Stimulated activated CD8-positive, alpha-beta memory T cell treated with anti-CD3 and anti-CD28 coated beads, Interleukin-15, amount 100 ng/mL, for 48 hours (primary cell): ENCODE results near the gene ALCAM.
A peak's percentile ranks its signal among the peaks of the same experiment; 100 is the strongest.

Experiments used
- DNase-seq, 2 donors: peaks; one replicate each; pipeline ENCODE4 v3.0.0-alpha.2; 2020; ENCODE audit warnings: low read depth in 2 of 2

ALCAM gene

DNA sequence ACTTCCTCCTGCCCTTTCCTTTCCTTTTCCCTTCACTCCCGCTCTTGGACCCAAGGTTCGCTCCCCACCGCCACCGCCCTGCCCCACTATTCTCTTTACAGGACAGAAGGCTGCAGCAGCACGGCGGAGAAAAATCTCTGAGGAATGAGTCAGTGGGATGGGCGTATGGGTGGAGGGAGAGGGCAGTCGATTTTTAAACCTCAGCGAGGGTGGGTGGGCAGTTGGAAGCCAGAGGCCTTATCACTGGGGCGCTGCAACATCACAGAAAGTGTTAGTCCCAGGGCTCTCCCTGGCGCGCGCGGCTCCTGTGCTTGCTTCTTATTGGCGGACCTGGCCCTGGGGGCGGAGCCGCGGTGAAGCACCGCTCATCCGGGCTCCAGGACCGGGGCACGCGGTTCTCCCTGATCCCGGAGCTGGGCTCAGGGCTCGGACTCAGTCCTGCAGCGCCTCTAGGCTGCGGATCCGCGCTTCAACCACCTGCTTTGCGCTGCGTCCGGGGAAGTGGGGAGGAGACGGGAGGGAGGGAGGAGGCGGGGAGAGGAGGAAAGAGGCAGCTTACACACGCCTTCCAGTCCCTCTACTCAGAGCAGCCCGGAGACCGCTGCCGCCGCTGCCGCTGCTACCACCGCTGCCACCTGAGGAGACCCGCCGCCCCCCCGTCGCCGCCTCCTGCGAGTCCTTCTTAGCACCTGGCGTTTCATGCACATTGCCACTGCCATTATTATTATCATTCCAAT lies at the start of gene ALCAM:
Gene ALCAM (plus strand): TSS at position 584 of the 737 bp plus-strand sequence.
- peak; percentile 75 to 84 for DNase-seq

DNA sequence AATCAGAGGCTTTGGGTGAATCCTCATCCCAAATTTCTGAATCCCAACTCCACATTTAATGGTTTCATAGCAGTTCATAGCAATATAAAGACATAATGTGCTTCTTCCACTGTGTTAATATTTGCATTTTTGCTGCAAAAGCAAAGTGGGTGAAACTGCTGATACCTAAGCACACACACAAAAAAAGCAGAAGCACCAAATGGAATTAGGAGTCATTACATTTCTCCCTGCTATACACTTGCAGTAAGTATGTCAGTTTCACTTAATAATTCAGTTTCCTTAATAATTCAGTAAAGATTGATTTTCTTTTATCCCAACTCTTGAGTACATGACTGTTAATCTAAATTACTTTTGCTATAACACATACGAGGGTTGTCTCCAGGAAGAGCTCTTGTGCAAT lies 48.9 kb upstream of the ALCAM start:
- no peak for DNase-seq

DNA sequence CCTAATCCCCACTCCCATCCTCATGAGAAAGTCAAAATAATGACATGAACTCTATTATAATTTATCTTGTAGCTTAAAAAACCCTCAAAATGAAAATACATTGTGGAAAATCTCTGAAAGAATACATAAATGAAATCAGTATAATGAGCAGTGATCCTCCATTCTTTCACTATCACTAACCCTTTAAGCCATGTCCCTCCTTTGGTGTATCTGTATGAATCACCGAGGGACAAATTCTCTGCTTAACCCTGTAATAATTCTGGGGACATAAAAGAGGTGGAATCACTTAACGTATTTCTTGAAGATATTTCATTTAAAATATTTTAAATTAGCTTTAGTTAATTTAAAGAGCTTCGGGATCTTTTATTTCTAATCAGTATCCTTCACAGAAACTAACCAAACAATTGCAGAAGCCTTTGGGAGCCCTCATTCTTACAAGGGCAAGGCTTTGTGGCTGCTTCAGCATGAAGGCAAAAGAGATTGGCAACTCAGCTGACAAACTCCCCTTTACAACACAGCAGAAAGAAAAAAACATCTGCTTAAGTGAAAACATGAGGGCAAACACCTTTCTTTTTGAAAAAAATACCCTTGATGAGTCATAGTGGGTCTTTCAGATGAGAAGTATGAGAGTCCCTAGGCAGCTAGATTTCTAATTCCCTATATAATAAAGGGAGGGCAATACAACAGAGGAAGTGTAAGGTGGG lies 44.0 kb upstream of the ALCAM start:
- DNase-seq = no peak

DNA sequence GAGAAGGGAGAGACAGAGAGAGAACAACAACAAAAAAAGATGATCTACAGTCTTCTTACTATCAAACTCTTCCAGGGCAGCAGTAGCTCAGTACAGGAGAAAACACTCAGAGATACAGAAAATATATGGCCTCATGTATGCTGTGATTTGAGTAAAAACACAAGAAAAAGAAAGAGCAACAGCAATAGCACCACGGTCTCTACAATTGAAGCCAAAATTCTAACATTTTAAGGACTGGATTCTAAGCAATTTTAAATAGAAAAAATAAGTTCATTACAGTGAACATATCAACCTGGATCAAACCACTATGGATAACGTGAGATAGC lies 43.5 kb upstream of the ALCAM start:
- no peak for DNase-seq

DNA sequence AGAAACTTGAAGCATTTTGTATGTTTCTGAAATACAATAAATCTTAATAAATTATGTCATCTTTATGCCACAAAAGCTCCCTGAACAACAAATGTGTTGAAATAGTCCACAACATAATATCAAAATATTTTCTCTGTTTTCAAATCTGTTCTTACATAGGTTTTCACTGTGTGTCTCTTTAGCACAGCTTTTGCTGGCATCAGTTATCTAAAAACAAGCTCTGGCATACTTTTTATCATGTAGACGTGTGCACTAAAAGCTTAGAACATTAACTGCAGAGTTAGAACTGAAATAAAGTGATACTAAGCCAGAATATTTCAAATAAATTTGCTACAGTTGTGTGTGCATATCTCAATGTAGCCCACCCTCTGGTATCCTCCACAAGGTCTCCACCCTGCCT lies 41.8 kb upstream of the ALCAM start:
- no peak for DNase-seq

DNA sequence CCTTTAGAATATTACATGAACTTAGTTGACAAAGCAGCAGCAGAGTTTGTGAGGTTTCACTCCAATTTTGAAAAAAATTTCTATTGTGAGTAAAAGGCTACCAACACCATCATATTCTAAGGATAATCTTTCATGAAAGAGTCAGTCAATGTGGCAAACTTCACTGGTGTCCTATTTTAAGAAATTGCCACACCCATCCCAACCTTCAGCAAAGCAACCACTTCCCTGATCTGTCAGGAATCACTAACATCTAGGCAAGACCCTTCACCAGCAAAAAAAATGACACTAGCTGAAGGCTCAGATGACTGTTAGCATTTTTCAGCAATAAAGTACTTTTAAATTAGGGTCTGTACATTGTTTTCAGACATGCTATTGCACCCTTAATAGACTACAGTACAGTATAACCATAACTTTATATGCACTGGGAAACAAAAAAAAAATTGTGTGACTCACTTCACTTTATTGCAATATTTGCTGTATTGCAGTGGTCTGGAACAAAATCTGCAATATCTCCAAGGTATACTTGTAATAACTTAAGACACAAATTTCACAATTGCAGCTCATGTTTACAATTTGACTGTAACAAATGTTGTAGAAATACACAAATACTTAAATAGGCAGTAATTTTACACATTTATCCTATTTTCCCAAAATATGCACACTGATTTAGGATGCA lies 38.9 kb upstream of the ALCAM start:
- no peak for DNase-seq

DNA sequence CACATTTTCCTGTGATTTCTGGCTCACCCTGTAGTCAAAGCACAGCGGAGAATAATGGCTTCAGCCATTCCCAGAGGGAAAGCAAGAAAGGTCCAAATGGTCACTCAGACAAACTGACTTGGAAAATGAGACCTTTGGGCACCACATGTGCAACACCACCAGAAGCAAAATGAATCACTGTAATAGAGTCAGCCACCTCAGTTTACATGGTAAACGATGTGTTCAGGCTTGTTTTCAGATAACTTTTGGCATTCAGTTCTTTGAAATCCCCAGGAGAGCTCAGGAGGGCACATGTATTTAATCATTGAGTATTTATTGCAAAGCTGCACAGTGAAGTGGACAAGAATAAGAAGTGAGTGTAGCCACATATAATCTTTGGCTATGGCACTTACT lies 38.4 kb upstream of the ALCAM start:
- no peak for DNase-seq

DNA sequence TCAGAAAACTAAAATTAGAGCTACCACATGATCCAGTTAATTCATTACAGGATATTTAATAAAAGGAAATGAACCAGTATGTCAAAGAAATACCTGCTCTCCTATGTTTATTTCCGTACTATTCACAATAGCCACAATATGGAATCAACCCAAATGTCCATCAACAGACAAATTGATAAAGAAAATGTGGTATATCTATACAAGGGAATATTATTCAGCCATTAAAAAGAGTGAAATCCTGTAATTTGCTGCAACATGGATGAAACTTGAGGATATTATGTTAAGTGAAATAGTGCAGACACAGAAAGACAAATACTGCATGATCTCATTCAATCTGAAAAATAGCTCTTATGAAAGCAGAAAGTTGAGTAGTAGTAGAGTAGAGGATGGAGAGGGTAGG lies 33.7 kb upstream of the ALCAM start:
- DNase-seq = no peak

DNA sequence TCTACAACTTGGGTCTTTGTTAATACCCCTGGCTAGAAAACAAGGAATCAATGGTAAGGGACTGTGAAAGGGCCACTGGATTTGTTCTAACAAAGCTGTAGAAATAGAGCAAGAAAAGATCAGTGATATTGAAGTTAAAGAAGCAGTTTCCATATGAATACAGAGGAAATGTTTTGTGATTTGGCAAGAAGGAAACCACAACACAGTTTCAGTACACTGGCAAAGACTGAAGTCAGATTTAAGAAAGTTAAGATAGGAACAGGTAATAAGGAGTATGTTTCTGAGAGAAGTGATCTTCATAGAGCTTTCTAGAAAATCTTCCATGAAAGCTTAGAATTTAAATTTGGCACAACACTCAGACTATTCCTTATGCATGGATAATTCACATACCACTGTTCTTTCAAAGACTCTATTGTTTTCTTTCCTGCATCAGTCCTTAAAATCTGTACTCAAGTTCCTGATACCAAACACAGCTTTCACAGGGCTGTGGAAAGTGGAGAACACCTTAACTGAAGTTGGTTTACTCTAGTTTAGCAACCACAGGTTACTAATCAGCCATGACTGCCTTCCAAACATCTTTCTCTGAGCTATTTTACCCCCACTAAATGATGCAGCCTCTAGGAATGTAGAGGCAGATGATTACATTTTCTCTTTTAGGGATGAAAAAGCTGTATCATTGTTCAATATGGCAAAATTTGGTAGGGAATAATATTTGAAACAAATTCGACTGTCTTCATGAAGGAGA lies 32.4 kb upstream of the ALCAM start:
- DNase-seq = no peak

DNA sequence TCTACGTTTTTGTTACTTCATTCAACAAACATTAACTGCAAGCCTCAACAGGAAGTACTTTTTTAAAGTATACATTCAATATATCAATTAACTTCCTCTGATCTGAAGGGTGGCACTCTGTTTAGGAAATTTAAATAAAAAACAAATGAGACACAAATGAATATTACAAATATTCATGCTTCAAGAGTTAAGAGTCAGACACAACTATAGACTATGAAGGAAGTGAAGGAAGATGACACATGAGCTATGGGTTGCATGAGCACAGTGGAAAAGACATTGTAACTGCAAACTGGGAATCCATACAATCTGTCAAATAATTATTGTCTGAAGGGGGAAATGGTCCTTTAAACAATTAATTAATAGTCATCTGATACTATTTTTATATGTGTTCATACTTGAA lies 26.8 kb upstream of the ALCAM start:
- DNase-seq = no peak

DNA sequence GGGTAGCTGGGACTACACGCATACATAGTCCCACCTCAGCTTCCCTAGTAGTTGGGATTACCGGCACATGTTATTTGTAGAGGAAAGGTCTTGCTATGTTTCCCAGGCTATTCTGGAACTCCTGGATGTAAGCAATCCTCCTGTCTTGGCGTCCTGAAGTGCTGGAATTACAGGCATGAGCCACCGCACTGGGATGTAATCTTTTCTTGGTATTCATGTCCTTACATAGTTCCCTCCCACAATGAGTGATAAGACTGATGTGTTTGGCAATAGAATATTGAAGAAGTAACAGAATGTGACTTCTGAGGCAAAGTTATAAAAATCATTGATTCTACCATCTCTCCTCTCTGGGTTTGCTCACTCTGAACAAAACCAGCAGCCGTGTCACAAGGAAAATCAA lies 22.7 kb upstream of the ALCAM start:
- DNase-seq = no peak

DNA sequence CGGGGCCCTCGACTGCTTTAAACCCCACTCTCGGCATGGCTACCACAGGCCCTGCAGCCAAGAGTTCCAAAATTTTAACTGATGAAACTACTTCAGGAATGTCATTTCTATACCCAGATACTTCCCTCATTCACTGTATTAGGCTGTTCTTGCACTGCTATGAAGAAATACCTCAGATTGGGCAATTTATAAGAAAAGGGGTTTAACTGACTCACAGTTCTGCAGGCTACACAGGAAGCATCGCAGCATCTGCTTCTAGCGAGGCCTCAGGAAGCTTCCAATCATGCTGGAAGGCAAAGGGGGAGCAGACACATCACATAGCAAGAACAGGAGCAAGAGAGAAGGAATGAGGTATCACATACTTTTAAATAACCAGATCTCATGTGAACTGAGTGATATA lies 21.6 kb upstream of the ALCAM start:
- no peak for DNase-seq

DNA sequence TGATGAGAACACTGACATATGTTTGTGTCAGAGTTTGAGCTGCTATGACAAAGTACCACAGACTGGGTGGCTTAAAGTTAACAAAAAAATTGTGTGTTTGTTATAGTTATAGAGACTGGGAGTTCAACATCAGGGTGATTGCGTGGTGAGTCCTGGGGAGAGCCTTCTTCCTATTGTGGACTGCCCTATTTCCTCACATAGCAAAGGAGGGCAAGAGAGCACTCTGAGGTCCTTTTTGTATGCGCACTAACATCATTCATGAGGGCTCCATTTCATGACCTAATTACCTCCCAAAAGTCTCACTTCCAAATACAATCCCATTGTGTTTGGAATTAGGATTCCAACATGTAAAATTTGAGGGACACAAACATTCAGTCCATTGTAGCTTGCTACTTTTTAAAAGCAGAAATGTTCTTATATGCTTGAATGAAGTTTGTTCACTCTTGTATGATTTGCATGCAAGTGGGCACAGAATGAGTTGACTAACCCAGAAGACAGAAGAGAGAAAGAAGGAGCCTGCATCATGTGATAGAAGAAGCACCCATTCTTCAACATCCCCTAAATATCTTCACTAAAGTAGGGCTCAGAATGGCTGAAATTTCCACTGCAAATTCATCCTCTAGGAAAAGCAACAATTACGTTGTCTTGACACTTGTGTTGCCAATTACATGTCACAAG lies 18.9 kb upstream of the ALCAM start:
- DNase-seq = no peak

DNA sequence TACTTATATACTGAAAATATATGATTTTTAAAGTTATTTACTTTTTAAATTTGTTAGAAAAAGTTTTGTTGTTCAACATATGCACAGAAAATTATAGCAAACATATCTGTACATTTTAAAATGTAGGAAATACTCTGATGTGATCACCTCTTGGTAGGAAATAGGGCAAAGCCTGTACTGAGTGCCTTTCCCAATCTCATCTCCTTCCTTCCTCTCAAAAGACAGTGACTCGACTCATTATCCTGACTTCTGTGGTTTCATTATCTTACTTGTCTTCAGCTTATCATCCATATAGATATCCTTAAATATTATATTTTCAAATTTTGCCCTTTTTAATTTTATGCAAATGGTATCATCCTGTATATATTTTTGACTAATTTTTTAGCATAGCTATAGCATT lies 18.4 kb upstream of the ALCAM start:
- no peak for DNase-seq

DNA sequence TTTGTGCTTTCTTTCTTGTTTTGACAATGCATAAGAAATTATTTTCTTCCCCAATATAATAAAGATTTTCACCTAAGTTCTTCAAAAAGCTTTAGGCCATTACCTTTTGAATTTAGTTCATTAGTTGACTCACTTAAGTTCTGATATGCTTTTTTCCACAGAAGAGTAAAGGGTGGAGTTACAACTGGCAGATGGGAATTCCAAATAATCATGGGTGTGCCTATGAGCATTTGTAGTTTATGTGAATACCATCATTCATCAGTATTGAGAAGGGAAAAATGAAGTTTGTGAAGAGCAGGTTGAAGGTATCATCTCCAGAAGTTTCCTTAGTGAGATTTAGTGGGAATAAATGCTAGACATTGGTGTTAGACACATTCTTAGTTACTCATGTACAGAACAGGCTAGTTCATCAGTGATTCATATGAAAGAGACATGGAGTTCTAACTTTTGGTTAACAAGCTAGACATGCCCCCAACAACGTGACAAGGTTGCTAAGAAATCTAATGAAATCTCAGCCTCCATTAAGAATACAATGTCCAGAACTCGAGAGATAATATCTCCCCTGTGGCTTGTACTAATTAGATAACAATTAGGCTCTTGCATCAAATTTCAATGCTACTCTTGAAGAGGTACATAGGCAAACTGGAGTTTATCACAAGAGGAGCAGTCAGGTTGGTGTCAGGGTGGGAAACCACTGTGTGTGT lies 16.9 kb upstream of the ALCAM start:
- no peak for DNase-seq

DNA sequence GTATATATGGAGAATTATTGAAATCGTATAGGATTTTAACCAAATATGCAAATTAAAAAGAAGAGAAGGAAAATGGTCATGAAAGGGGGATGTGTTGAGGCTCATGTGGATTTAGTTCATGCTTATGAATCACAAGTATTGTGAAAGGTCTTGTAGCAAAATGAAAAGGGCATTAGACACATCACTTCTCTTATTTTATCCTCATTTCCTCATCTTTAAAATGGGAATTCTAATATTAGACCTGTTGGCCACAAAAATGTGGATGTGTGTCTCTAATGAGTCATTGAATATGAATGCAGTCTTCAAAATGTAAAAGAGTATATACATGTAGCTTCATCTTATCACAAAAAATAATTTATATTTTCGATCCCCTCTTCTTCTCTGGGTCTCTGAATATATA lies 14.9 kb upstream of the ALCAM start:
- DNase-seq = no peak

DNA sequence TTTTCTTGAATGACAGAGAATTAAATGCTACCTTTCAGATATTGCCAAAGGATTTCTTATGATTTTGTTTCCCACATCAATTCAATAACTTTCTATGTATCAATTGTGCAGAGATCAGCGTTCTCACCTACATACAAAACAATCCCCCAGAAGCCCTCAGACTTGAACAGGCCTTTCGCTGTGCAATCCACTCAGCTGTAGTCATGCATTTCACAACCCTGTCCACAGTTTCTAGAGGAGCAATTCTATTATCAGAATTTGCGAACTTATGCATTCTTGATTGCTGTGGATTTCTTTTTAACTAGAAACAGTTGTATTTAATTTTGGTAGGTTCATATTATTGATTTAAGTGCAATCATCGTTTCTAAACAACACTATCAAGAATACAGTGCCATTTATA lies 13.7 kb upstream of the ALCAM start:
- no peak for DNase-seq

DNA sequence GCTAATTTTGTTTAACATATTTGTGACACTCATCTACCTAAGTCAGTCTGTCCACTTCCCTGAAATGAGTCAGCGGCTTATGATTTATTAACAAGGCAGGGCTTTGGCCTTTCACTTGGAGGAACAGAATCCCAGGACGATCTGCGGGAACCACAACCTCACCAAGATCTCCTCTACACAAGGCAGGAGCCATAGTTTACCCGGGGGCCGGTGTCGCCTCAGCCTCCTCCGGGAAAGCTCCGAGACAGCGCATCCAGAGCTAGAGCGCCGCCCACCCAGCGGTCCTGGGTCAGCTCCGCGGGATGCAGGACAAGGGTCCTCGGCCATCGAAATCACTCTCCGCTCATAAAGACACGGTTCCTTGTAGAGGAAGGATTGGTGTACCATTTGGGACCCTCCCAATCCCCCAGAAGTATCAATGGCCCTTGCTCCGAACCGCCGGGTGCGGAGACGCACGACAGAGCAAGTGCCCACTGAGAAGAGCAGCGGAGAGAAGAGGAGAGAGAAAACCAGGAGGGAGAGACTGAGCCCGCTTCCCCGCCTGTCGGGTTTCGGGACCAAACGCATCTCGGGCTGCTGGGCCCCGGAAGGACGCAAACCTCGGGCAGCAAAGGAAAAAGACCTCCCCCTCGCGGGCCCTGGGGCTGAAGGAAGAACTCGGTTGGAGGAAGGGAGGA lies 13.1 kb upstream of the ALCAM start:
- no peak for DNase-seq

DNA sequence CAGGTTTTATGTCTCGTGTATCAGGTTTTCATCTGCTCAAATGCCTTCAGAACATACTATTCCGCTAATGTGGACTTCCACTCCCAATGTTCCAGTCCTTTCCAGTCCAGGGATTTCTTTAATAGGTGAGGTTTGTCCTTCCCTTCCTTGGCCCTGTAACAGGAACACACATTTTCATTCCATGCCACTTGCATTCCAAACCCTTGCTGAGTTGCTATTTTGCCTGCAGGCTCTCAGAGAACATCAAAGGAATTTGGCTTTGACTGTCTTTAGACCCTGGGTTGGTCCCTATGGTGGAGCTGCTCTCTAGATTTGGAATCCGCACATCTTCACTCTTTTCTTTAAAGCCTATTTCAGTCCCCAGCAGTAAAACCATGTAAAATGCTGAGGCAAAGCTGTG lies 12.3 kb upstream of the ALCAM start:
- no peak for DNase-seq

DNA sequence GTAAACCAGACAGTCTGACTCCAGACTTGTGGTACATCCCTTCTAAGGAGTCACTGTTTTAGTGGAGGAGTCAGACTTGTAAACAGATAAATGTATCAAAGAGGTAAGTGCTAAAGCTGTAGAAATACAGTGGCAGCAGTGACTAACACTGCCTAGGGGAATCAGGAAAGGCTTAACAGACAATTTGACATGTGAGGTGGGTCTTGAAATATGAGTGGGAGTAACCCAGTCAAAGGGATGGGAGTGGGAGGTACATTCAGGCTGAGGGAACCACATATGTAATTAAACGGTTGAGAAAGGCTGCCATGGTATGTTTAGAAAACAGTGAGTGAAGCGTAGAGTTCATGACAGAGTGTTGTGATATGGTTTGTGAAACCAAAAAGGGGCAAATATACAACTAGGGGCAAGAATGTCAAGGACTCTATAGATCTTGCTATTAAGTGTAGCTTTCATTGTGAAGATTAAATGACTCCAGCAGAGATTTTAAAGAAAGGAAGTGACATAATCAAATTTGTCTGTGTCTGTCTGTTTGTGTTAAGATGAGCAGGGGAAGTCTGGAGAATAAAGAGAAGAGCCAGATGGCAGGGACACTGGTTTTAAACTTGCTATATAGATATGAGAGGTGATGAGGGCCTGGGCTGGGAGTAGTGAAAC lies 11.2 kb upstream of the ALCAM start:
- no peak for DNase-seq
